ENCODE data around the gene BTAF1.

DNA sequence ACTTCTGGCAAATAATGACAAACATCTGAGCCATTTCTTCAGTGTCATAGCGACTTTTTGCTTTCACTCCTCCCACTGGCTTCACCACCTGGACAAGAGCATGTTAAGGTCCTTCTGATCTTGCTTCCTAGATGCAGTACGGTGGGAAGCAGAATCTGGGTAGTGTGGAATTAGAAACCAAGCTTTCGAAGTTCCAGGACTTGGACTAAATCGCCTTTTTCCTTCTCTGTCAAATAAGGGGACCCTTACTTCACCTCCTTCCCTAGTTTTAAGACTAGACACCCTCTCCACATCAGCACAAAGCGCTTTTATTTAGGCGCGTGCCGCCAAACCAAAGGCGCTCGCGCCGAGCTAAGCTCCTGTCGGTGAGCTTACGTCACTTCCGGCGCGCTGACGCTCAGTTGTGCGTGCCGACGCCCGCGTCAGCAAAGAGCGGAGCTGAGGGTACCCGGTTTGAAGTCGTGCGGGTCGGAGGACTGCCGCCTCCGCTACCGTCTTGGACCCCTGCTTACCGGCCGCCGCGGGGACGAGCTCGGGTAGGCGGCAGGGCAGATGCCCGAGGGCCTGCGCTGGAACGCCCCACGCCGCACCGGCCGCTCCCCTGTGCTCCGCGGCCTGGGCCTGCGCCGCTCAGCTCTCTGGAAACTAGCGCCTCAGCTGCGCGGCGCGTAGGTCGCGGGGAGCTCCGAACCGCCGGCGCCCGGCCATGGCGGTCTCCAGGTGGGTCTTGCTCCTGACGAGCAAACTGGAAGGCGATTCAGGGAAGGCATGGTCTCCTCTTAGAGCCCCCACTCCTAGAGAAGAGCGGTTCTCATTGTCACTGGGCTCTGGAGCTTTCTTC lies at the start of gene BTAF1:
- TF ChIP-seq, protein P1, sequence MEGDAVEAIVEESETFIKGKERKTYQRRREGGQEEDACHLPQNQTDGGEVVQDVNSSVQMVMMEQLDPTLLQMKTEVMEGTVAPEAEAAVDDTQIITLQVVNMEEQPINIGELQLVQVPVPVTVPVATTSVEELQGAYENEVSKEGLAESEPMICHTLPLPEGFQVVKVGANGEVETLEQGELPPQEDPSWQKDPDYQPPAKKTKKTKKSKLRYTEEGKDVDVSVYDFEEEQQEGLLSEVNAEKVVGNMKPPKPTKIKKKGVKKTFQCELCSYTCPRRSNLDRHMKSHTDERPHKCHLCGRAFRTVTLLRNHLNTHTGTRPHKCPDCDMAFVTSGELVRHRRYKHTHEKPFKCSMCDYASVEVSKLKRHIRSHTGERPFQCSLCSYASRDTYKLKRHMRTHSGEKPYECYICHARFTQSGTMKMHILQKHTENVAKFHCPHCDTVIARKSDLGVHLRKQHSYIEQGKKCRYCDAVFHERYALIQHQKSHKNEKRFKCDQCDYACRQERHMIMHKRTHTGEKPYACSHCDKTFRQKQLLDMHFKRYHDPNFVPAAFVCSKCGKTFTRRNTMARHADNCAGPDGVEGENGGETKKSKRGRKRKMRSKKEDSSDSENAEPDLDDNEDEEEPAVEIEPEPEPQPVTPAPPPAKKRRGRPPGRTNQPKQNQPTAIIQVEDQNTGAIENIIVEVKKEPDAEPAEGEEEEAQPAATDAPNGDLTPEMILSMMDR (IDR thresholded peaks at IDR 0.05): no peak
- peak in 1 of 2 donors; percentile 87 for TF ChIP-seq POLR2A (IDR thresholded peaks at IDR 0.05)
